Body of pancreas (tissue), 4 donors: ENCODE data around the gene SLC25A29.
A peak's percentile ranks its signal among the peaks of the same experiment; 100 is the strongest.

Source experiments
- CTCF ChIP-seq, 7 experiments: fragments of 450-650 bp in 4 of 7; fragments of 200-600 bp in 3 of 7; sonication (generic) in 3 of 7; IDR thresholded peaks; one replicate each; pipeline ENCODE4 v1.5.1; 2016 to 2019; ENCODE audit warnings: antibody characterized with exemption in 7 of 7
- POLR2A ChIP-seq, 3 donors: fragments of 450-650 bp; IDR thresholded peaks; one replicate each; pipeline ENCODE4 v1.6.1; 2016; ENCODE audit warnings: antibody characterized with exemption in 3 of 3, mild to moderate bottlenecking in 2 of 3

GRCh38 chr14:100246809-100247428 is 59.3 kb downstream of the SLC25A29 start:
- peak; percentile 35 to 68 (median 51) for TF ChIP-seq CTCF (IDR thresholded peaks at IDR 0.05)
- TF ChIP-seq POLR2A (IDR thresholded peaks at IDR 0.05): no peak
